Measurements from ENCODE around the gene IL17C. TPM values are rescaled to one million over a fixed set of nuclear protein-coding genes. Genes with fewer than 3 reads are reported as not detected.

Gene IL17C
- 0.29 and 0.31 TPM in 2 replicates for total RNA-seq (2021)
- long read RNA-seq, partial matches to known transcripts = 0 of 1 reads
- long read RNA-seq, other reads (novel, unspliced or antisense) = 0 of 1 reads

GRCh38 chr16:88638323-88639230, at the start of gene IL17C:
TSS of gene IL17C (plus strand) at chr16:88638572. CDS start at chr16:88638642, 70 bp downstream.
- H3K4me1 Mint-ChIP-seq = peaks cover 22 to 33% of the 10 kb centered on the region in 2 experiments

More at GRCh38 chr16:88638323-88639230, at the start of gene IL17C:
- no CpG with 5 or more reads among the region's 27 CpGs for WGBS (ENCODE audit: extremely low coverage, insufficient read length, low lambda C conversion rate)
- Histone ChIP-seq H3K9ac (ENCODE audit: extremely low read depth, insufficient read length, low read length) (no peak within 1 kb of the TSS), H4K91ac (ENCODE audit: insufficient read length, low read depth, low read length) (no peak within 1 kb of the TSS), H4K5ac (ENCODE audit: insufficient read length, low read depth, low read length) (no peak within 1 kb of the TSS), H3K23me2 (ENCODE audit: insufficient read length, low read depth, low read length, poor library complexity, severe bottlenecking) (peaks cover 15% of the 10 kb centered on the region), H3K23ac (ENCODE audit: insufficient read length, low read depth, low read length) (no peak within 1 kb of the TSS), H3K18ac (ENCODE audit: insufficient read length, low read depth, low read length) (peak within 1 kb of the TSS; percentile 25), H3K79me1 (ENCODE audit: insufficient read depth, low read depth, low read length, poor library complexity, severe bottlenecking) (no peaks in the 10 kb centered on the region), H2BK5ac (ENCODE audit: insufficient read length, low read length) (no peak within 1 kb of the TSS), H3T11ph (ENCODE audit: low read length) (no peak within 1 kb of the TSS), H2AK5ac (ENCODE audit: insufficient read length, low read length) (no peak within 1 kb of the TSS), H2BK120ac (ENCODE audit: low read depth, low read length, poor library complexity, severe bottlenecking) (no peak within 1 kb of the TSS), H3K4me1 (ENCODE audit: insufficient read depth, low read length) (peaks cover 4% of the 10 kb centered on the region; the same call in 1 of the 2 replicates), H2BK20ac (ENCODE audit: low read depth, low read length, poor library complexity, severe bottlenecking) (no peak within 1 kb of the TSS), H2BK12ac (ENCODE audit: insufficient read length, low read depth, low read length) (no peak within 1 kb of the TSS), H3K4me2 (ENCODE audit: insufficient read depth, insufficient read length, low read length) (peak within 1 kb of the TSS; percentile 9), H3K27me3 (ENCODE audit: insufficient read depth, low read length) (no peaks in the 10 kb centered on the region), H3K79me2 (ENCODE audit: insufficient read depth, low read length) (no peaks in the 10 kb centered on the region), H3K56ac (ENCODE audit: insufficient read length, low read depth, low read length) (no peak within 1 kb of the TSS), H2BK15ac (ENCODE audit: low read depth, low read length) (no peak within 1 kb of the TSS), H3K27ac (ENCODE audit: insufficient read length, low read depth, low read length) (no peak within 1 kb of the TSS), H3K4ac (ENCODE audit: low read depth, low read length) (no peak within 1 kb of the TSS), H4K20me1 (ENCODE audit: control insufficient read depth, insufficient read depth, insufficient read length) (no peaks in the 10 kb centered on the region), H4K8ac (replicated peaks; ENCODE audit: insufficient read length, low read depth, low read length) (no peak within 1 kb of the TSS), H2AFZ (ENCODE audit: low read length) (no peak within 1 kb of the TSS), H3K14ac (ENCODE audit: insufficient read depth, low read length) (peak within 1 kb of the TSS; percentile 36; the same call in 1 of the 2 replicates), H3K9me3 (ENCODE audit: control insufficient read depth, low read depth, low read length) (no peaks in the 10 kb centered on the region)
- H3K4me3 Mint-ChIP-seq = peak within 1 kb of the TSS in 1 of 2 experiments; percentile 32; a peak in 2 of 5 replicates
- H3K9me3 Mint-ChIP-seq = no peaks in the 10 kb centered on the region
- peak within 1 kb of the TSS in 2 of 3 experiments; percentile 0 to 50; a peak in 2 of 7 replicates for H3K27ac Mint-ChIP-seq
- TF ChIP-seq CTCF (conservative IDR thresholded peaks at IDR 0.05) = no peak
- DNase-seq = peak; percentile 80
- peaks cover 28% of the 10 kb centered on the region for H3K27me3 Mint-ChIP-seq (ENCODE audit: low read depth)
- peaks cover 0 to 4% (median 3%) of the 10 kb centered on the region in 3 experiments; a peak in 4 of 7 replicates for H3K36me3 Mint-ChIP-seq (ENCODE audit: insufficient read depth in 1 of 3, low read depth in 3 of 3)

Measured in H9 (cell line).